Fibroblast of skin of scalp (primary cell): ENCODE results near the gene SRP68.

Experiments used
- DNase-seq: peaks from one replicate; pipeline ENCODE4 v3.0.0-alpha.2; 2013

Gene SRP68

GRCh38 chr17:75996665-75997590 lies 75.4 kb downstream of the SRP68 start:
- DNase-seq: peak; percentile 64

- DNase-seq: no peak
Observed at GRCh38 chr17:75995385-75995925, 76.9 kb downstream of the SRP68 start.

DNA sequence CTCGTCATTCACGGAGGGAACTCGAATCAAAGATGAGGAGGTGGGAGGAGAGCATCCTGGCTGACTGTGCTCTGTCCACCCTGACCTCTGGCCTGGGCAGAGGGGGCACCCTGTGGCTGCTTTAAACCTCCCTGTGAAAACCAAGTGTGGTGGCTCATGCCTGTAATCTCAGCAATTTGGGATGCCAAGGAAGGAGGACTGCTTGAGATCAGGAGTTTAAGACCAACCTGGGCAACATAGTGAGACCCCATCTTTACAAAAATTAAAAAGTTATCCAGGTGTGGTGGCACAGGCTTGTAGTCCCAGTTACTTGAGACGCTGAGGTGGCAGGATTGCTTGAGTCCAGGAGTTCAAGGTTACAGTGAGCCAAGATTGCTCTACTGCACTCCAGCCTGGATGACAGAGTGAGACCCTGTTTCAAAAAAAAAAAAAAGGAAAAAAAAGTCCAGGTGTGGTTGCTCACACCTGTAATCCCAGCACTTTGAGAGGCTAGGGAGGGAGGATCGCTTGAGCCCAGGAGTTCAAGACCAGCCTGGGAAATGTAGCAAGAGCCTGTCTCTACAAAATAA lies 77.4 kb downstream of the SRP68 start:
- no peak for DNase-seq

DNA sequence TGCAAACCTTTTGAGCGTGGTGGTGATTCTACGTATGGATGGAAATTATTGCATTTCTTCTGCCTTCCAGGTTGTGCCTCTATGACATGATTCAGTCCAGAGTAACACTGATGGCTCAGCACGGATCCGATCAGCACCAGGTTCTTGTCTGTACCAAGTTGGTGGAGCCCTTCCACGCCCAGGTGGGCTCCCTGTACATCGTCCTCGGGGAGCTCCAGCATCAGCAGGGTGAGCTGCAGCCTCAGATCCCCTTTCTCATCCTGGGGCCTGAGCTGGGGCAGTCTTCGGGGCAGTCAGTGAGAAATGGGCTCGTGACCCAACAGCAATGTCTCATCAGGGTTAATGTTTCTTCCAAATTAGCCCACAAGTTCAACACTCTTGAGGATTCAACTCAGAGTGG lies 80.9 kb downstream of the SRP68 start:
- no peak for DNase-seq
